Adipose tissue (tissue), 3 donors: ENCODE measurements around the gene MAGEB6B. TPM values are rescaled to one million over a fixed set of nuclear protein-coding genes. Genes with fewer than 3 reads are reported as not detected.
"Not testable (repeated sequence)": the region's sequence is repeated elsewhere in the genome, so short reads cannot be mapped to it uniquely, and the experiment has no call there.

Experiments used
- H3K27ac ChIP-seq: one replicate; pipeline ENCODE4 v1.5.1; 2013; ENCODE audit warnings: low read depth, low read length
- WGBS, 3 donors: extraction: QIAGEN DNeasy Blood & Tissue Kit; methylation state at CpG; one replicate each; pipeline ENCODE4 v1.1.7; 2013; 5-methylcytosine and 5-hydroxymethylcytosine counted together
- polyA plus RNA-seq, 3 donors: library from polyadenylated mRNA; stranded (reverse); fragments of 200-250 nt; gene quantifications; one replicate each; pipeline ENCODE4 v1.2.3, GENCODE V29; 2013
- donor health status: healthy with polysubstance abuse.
- donor health status: Bipolar disorder and iron deficiency.
- donor health status: healthy.

MAGEB6B gene, protein sequence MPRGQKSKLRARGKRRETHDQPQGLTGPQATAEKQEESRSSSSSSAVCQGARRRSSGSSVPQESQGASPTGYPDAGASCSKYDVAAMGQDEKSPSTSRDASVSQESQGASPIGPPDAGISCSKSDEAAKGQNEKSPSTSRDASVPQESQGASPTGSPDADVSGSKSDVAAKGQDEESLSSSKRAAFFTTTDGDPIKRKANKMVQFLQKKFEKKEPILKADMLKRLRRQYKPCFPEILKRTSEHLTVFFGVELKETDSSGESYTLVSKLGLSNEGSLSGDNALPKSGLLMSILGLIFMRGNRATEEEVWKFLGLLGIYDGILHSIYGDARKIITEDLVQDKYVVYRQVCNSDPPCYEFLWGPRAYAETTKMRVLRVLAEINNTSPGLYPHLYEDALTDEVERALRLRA
- polyA plus RNA-seq: not detected

DNA sequence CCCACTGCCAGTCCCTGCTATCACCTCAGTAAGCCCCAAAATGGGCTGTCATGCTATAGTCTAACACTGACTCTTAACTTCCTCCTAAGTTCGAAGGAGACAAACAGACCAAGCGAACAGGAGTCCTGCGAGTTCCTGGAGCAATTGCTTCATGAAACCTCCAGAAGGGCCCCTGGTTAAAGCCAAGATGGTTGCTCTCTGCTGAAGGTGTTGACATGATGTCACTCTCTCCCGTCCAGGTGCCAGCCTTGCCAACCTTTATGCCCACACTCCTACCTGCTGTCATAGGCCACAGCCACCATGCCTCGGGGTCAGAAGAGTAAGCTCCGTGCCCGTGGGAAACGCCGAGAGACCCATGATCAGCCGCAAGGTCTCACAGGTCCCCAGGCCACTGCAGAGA is at the start of gene MAGEB6B:
TSS of gene MAGEB6B (plus strand) at position 301 of the 400 bp plus-strand sequence. CDS start at position 301, 0 bp downstream.
- H3K27ac ChIP-seq: no peak within 1 kb of the TSS
- WGBS, 3 donors: 88 to 95% (median 90%) methylated on average over 10 of the region's 10 CpGs

- 78 to 93% (median 86%) methylated on average over 11 of the region's 11 CpGs for WGBS, 3 donors
- no peak within 1 kb of the TSS for H3K27ac ChIP-seq
Observed at GRCh38 chrX:26138274-26138673, 22.1 kb upstream of the MAGEB6B start, which contains the start of gene MAGEB18. Gene MAGEB18, plus strand, starts transcription at chrX:26138343. Its CDS starts 643 bp downstream, at chrX:26138986.

- H3K27ac ChIP-seq: no peak overlapping the region
- 2 to 21% (median 20%) methylated on average over 2 of the region's 2 CpGs for WGBS, 3 donors
Observed at GRCh38 chrX:26146024-26146423, 14.4 kb upstream of the MAGEB6B start.

DNA sequence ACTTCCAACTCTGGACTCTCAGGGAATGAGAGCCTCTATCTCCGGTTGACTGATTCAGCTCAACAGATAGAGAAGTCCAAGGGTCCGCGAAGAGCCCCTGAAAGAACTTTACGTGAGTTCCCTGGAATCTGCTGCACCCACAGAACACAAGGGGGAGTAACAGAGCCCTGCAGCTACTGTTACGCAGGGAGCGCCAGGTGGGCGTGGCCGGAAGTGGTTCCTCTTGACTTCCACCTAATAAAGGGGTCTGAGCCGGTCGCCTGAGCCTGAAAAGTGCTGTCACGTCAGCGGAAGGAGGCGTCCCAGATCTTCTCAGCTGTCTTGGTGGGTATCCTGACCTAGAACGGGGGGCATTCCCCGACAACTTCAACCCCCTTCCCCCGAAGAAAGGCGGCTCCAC is 31.8 kb downstream of the MAGEB6B start, which contains the start of gene MAGEB6:
TSS of gene MAGEB6 (plus strand) at position 237 of the 400 bp plus-strand sequence. CDS start 1,407 bp downstream, outside the sequence.
- H3K27ac ChIP-seq: no peak within 1 kb of the TSS
- 77 to 88% (median 86%) methylated on average over 15 to 17 of the region's 17 CpGs for WGBS, 3 donors

GRCh38 chrX:26203561-26203960 is 43.2 kb downstream of the MAGEB6B start:
- no peak overlapping the region for H3K27ac ChIP-seq

- not testable (repeated sequence) for H3K27ac ChIP-seq
- WGBS, 3 donors: 93 to 96% (median 94%) methylated on average over 10 to 25 of the region's 27 CpGs
Observed at GRCh38 chrX:26204717-26205116, 44.3 kb downstream of the MAGEB6B start.

GRCh38 chrX:26208012-26208411 is 47.6 kb downstream of the MAGEB6B start:
- no peak overlapping the region for H3K27ac ChIP-seq
- WGBS, 3 donors: 29 to 69% (median 60%) methylated on average over 3 of the region's 3 CpGs

Other genes with a start within 250 kb of the MAGEB6B start
- not detected for gene MAGEB18, start 22.3 kb upstream of the MAGEB6B start, polyA plus RNA-seq
- gene MAGEB6, start 31.8 kb downstream of the MAGEB6B start, polyA plus RNA-seq: not detected
- not detected for gene MAGEB5, start 55.6 kb downstream of the MAGEB6B start, polyA plus RNA-seq